Suprapubic skin (tissue), 4 donors: ENCODE results near the gene BSND.

Source experiments
- POLR2A ChIP-seq, 2 donors: fragments of 450-650 bp; IDR thresholded peaks; one replicate each; pipeline ENCODE4 v1.6.1; 2017; ENCODE audit warnings: antibody characterized with exemption in 2 of 2, mild to moderate bottlenecking in 2 of 2, moderate library complexity in 2 of 2
- POLR2AphosphoS5 ChIP-seq, 3 donors: sonication (generic); formaldehyde crosslinking; IDR thresholded peaks; one replicate each; pipeline ENCODE4 v1.6.1; 2017; ENCODE audit warnings: antibody characterized with exemption in 3 of 3

DNA sequence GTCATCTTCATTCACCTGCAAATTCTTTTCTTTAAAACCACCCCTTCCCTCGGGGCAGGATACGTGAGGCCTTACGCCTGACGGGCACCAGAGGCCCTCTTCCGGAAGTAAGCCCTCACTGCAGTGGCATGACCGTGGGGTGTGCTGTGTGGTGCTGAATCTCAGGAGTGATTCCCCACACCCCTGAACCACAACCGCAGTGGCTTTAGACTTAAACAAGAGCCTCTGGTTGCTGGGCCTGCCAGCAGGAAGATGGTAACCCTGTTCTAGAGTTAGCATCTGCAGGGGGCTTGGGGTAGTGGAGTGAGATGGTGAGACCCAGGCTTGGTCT lies 12.1 kb downstream of the BSND start:
- TF ChIP-seq POLR2A (IDR thresholded peaks at IDR 0.05): no peak
- no peak for TF ChIP-seq POLR2AphosphoS5 (IDR thresholded peaks at IDR 0.05)
